Raji (cell line): ENCODE data around the gene TACC2.

Experiments
- POLR2A ChIP-seq: IDR thresholded peaks from 2 replicates; pipeline ENCODE4 v1.6.1; 2011; ENCODE audit warnings: low read depth, low read length, control low read depth; ENCODE audit not compliant: insufficient read depth

The TACC2 gene

GRCh38 chr10:122181041-122181732, 192.2 kb downstream of the TACC2 start:
- TF ChIP-seq POLR2A, result no peak

DNA sequence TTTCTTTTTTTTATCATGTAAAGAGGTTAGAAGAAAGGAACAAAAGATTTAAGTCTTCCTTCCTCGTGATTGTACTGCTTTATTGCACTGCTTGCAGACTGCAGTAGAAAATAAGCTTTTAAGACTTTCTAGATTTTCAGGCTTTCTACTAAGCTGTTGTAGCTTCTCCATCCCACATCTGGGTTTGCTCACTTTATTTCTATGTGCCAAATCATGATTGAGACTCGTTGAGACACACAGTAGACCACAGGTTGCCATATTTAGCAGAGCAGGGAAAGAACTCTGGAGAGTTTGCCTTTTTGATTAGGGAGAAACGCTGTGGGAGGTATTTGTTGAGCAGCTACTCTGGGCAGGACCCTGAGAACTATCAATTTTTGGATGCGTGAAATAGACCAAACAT, 192.9 kb downstream of the TACC2 start:
- TF ChIP-seq POLR2A, result no peak

DNA sequence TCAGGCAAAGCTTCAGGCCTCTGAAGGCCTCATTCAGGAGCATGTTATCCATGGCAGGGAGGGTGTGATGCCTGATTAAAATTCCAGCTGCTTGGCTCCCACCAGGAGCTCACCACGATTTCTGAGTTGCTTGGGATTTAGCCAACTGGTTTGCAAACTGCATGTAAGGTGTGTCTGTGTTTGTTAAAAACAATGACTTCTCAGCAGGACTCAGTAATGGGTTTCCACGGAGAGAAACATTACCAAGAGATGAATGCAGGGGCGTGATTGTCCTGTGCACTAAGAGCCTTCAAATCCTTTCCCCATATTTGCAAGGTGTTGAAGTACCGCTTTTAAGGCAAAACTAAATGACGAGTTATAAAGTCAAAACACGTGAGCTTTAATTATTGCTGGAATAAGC, 193.3 kb downstream of the TACC2 start:
- TF ChIP-seq POLR2A, result no peak

DNA sequence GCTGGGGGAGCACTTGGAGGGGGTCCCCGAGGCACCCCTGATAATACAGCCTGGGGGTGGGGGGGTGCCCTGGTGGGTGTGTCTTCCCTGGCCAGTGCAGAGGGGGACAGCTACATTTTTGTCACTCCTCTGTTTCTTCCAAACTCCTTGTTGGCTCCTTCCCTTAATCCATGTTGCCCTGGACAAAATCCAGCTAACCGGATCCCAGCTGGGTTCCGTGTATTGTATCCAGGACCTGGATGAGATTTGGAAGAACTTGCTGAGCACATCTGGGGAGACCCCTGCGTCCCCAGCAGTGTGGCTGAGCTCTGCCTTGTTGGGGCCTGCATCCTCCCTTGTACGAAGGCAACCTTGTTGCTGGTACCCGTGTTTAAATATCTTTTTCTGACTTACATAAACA, 195.3 kb downstream of the TACC2 start:
- no peak for TF ChIP-seq POLR2A

DNA sequence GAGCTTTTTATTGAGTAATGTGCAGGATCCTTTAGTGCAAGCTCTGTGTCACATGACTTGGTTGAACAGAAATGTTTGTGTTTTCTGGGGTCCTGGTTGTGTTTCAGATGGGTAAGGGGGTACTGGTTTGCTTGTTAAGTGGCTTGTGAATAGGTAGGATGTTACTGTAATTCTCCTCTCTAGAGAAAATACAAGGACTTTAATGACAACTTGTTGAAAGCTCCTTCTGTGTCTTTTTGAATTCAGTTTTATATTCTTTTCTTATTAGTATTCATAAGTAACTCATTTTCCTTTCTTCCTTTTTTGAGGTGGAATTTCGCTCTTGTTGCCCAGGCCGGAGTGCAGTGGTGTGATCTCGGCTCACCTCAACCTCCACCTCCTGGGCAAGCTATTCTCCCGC, 196.7 kb downstream of the TACC2 start:
- TF ChIP-seq POLR2A, result no peak

DNA sequence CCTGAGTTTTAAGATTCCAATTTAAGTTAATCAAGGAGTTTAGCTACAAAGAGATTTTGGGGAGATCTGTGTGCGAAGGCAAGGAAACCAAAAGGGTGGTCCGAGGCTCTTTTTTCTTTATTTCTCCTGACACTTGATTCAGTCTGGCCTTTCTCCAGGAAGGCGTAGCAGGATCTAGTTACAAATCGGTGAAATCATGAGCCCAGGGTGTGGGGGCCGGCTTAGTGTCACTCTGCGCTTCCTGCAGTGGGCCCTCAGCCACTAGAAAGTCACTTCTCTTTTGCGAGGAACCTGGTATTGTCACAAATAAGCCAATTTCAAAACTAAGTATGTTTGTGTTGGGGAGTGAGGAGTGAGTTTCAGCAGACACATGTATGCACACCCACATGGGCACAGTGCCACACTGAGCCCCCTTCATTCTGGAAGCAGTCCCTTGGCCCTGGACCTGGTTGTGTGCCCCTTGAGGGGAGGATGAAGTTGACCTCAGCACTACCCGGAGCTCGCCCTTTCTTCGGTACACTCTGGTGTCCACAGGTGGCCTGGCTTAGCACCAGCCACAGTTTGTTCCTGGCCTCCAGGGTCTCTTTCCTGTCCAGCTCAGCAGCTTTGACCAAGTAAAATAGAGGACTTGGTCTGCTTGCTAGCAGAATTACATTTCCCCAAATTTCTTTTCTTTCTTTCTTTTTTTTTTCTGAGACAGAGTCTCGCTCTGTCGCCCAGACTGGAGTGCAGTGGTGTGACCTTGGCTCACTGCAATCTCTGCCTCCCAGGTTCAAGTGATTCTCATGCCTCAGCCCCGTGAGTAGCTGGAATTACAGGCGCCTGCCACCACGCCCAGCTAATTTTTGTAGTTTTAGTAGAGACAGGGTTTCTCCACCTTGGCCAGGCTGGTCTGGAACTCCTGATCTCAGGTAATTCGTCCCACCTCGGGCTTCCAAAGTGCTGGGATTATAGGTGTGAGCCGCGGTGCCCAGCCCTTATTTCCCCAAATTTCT, 198.2 kb downstream of the TACC2 start:
- TF ChIP-seq POLR2A, result no peak

DNA sequence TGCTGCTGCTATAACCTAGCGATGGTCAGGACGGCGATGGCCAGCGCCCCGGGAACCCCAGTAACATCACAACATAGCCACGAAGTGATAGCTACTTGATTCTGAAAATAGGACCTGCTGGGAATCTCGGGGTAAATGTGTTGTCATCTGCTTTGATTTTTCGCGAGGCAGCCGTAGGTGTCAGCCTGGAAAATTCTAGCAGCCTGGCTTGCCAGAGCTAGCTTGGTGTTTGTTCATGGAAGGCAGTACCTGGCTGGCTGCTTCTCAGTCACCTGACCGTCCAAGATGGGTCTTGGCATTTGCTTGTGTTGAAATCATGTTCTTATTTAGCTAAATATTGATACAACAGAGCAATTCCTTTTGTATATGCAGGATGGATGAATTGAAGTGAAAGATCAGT, 199.7 kb downstream of the TACC2 start:
- no peak for TF ChIP-seq POLR2A

DNA sequence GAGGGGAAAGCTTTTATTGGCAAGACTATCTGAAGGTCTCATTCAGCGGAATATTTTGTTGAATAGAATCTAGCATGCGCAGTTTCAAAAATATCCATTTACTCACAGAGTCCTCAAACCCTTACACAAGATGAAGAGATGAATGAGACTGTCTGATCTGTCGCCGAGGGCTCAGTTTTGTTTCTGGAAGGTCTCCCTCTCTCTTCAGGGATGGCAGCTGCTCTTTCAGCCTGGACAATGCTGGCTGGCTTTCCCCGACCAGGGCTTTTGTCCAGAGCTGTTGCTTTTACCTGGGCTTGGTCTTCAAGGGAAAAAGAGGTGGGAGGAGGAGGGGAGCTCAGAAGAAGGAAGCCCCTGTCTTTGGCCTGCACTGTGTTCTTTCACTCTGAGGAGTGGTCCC, 200.2 kb downstream of the TACC2 start:
- TF ChIP-seq POLR2A, result no peak

DNA sequence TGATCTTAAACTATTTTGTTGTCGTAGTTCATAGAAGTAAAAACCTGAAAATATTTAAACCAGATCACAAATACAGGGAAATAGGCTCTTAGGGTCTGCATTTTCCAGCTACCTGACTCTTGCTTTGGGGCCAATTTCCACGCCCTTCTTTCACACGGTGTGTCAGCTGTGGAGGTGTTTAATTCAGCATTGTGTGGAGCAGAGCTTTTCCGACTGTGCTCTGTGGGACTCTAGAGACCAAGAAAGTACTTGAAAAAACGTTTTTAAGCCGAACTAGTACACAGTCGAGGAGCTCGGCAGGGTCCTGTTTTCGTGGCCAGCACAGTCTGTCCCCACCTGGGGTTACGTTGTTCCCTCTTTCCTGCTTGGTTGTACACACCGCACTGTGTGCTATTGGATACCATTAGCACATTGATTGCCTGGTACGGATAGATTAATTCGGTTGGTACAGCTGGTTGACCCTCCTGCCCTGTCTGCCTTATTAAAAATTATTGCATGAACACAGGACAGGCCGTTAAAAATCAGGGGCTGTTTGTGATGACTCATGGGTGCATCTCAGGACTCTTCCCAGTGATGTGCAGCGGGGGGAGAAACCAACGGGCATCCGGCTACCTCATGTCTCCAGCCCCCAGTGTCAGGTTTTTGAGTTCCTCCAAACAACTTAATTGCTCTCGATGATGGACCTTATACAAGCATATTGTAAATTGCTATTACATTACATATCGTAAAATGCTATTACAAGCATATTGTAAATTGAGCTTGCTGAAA, 201.4 kb downstream of the TACC2 start:
- no peak for TF ChIP-seq POLR2A

DNA sequence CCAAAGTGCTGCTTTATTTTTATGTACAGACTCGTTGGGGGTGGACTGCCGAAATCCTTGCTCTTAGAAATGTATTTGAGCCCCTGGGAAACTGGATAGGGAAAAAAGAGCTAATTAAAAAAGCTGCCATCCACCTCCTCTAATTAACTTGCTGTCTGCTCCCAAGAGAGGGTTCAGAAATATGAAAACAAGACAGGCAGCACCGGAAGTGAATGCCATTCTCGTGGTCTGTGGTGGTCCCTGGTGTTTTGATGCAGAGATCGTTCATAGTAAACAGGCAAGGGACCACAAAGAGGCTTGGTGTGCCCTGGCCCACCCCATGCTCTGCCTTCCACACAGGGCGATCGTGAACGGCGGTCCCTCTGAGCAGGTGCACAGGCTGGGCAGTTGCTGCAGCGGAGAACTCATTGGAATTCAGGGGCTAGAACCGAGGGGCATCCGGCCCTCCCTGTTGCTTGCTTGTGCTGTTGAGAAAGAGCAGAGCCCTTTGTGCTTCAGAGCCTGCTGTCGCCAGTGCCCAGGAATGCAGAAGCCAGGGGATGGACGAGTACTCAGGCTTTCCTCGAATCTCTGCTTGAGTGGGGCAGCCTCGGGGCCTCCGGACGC, 203.1 kb downstream of the TACC2 start:
- TF ChIP-seq POLR2A, result no peak

DNA sequence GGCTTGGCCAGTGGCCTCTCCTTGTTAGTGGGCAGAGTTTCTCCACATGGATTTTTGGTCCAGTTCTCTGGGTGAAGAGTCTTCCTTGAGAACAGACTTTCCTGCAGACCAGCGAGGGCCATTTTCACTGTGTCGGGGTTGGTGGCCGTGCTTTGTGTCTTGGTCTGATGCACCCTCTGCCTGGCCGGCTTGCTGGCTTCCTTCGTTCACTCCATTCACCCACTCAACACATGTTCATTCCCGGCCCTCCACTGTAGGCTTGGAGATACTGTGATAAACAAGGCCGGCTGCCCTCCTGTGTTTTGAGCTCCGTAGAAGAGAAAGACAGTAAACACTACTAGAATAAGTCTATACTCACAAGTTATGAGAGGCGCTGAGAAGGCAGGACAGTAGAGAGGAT, 205.3 kb downstream of the TACC2 start:
- no peak for TF ChIP-seq POLR2A

- no peak for TF ChIP-seq POLR2A
Observed at GRCh38 chr10:122196218-122196617, 207.3 kb downstream of the TACC2 start.

DNA sequence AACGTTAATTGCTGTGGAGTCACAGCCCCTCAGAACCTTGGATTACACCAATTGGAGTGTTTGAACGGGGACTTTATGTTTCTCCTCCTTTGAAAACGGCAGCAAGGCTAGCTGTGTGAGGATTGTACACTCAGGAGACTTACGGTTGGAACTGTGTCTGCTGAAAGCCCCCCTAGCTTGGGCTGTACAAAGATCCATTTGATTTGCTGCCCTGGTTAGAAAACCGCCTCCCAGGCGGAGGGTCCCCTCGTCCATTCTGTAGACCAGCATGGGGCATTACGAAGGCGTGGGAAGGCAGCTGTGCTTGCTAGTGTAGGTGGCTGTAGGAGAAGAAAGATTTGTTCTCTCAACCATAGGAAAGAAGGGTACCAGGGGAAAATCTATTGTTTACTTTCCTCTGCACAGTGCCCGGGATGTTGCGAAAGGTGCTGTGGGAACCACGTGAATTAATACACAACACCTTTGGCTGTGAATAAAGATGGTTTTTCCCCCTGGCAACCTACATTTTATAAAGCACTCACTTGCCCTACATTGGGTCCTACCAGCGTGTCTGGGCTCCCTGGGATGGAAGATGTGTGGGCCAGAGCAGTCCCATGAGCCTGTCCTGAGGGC, 208.8 kb downstream of the TACC2 start:
- no peak for TF ChIP-seq POLR2A

- no peak for TF ChIP-seq POLR2A
Observed at GRCh38 chr10:122198631-122199030, 209.7 kb downstream of the TACC2 start.

- TF ChIP-seq POLR2A, result no peak
Observed at GRCh38 chr10:122199070-122199469, 210.1 kb downstream of the TACC2 start.

DNA sequence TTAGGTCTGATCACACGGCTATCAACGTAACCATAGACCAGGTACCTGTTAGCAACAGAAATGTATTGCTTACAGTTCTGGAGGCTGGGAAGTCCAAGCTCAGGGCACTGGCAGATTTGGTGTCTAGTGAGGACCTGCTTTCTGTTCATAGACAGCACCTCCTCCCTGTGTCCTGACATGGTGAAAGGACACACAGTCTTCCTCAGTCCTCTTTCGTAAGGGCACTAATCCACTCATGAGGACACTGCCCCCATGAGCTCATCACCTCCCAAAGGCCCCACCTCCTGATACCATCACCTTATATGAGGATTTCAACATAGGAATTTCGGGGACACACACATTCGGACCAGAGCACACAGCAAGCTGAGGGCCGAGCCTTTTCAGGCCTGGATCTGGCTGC, 210.7 kb downstream of the TACC2 start:
- TF ChIP-seq POLR2A, result no peak
